AML-193 (cell line): ENCODE results near the gene TGFB2.
A peak's percentile ranks its signal among the peaks of the same experiment; 100 is the strongest.
"Not testable (repeated sequence)": the region's sequence is repeated elsewhere in the genome, so short reads cannot be mapped to it uniquely, and the experiment has no call there.

ENCODE experiments used
- DNase-seq, 2 experiments: peaks; one replicate each; lab custom pipeline; 2025; lab: John Stamatoyannopoulos, UW

Gene TGFB2

DNA sequence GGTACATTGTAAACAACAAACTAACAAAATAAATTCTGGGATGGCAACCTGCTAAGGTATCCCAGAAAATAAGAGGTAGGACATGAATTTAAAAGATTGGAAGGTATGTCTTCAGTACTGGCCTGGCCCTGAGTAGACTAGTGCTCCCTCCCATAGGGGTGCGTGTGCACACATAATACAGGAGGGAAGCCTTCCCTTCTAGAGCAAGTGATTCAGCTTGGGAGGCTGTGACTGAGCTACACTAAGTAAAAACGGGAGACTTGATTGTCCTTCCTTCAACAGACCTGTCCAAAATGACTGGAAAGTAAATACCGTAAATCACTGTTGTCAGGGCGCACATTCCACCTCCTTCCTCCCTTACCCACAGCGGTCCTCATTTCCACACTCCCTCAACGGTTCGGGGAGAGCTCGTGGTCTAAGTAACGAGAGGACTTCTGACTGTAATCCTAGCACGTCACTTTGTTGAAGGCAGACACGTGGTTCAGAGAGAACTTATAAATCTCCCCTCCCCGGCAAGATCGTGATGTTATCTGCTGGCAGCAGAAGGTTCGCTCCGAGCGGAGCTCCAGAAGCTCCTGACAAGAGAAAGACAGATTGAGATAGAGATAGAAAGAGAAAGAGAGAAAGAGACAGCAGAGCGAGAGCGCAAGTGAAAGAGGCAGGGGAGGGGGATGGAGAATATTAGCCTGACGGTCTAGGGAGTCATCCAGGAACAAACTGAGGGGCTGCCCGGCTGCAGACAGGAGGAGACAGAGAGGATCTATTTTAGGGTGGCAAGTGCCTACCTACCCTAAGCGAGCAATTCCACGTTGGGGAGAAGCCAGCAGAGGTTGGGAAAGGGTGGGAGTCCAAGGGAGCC is at the start of gene TGFB2:
Gene TGFB2, plus strand, starts transcription at position 523 of the 859 bp plus-strand sequence. CDS start 1,366 bp downstream, outside the sequence.
- DNase-seq, result peak; percentile 64 to 65

DNA sequence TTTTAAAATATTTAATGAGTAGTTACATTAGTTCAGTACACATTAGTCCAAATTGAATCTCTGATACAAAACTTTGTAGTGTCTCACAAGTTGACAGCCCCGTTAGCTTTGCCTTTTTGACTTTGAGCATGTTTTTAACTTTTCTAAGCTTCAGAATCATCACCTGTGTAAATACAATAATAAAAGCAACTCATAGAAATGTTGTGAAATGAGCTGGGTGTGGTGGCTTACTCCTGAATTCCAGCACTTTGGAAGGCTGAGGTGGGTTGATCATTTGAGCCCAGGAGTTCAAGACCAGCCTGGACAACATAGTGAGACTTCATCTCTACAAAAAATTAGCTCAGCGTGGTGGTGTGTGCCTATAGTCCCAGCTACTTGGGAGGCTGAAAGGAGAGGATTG is 49.0 kb upstream of the TGFB2 start:
- no peak for DNase-seq

DNA sequence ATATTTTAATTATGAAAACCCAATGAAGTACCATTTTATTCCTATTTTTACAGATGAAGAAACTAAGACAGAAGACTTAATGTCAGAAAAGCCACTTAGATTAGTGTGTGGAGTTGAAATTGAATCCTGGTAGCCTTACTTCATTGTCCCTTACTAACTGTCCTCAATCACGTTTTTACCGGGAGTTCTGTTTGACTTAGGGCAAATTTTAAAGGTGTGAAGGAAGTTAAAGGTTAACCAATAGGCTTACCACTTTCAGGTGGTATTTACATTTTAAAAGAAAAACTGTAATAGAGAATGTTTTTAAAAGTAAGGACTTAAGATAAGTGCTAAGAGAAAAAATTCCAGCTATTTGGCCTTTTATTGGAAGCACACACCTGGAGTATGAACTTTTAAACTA is 47.7 kb upstream of the TGFB2 start:
- no peak for DNase-seq

DNA sequence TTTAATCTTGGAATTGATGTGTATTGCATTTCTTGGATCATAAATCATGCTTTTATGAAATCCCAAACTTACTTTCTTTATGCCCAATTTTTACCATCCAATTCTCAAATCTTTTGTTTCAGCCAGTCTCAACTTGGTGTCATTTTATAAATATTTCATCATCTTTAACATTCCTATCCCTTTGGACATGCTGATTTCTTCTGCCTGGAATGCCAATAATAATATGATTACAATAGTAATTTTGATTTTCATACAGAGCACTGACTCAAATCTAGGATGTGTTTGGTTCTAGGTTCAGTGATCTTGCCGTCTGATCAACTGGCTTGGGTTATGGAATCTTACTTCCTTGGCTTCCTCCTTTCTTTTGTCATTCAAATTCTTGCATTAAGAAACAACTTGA is 47.3 kb upstream of the TGFB2 start:
- no peak for DNase-seq

DNA sequence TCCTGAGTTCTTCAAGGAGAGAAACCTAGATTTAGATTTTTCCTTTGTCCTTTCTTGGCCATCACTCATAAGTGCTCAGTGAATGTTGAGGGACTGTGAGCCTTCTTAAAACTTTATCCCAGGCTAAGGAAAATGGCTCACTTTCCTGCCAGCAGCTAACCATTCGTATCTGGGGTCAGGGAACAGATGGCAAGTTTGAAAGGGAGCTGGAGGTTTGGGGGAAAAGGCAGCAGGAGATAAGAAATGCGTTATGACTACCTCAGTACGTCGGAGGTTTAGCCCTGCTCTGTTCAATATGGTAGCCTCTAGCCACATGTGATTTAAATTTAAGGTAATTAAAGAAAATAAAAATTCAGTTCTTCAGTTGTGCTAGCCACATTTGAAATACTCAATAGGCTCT is 46.7 kb upstream of the TGFB2 start:
- DNase-seq, result no peak

DNA sequence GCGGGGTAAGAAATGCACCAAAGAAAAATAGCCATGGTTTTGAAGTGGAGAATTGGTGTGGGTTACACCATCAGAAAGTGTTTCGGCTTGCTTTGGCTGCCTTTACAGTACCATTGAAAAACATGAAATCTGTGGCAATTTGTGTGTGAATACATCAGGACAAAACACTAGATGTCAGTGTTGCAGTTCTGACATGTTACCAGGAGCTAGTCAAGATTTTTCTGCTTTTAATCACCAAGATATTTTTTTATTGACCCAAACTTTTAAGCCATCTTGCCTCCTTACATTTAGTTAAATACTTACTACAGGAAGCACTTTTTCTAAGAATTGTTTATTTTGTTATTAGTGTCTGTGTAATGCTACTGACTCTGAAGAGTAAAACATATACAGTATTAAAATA is 45.7 kb upstream of the TGFB2 start:
- peak; percentile 10 to 29 for DNase-seq

DNA sequence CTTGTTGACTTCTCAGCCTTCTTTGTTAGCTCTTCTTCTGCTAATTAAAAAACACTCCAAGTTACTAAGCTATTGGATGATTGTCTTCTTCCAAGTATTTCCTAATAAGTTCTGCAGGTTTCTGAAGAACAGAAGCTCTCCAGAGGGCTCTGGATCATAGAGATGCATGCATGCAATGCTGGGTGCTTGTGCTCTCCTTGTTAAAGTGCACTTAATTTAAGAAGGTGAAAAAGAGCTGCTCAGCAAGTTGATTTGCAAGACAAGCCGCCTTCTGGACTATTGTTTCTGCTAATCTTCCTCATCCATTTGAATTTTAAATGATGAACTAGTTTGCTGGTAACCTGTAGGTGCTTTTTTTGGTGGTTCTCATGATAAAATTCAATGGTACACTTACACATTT is 43.9 kb upstream of the TGFB2 start:
- DNase-seq, result no peak

DNA sequence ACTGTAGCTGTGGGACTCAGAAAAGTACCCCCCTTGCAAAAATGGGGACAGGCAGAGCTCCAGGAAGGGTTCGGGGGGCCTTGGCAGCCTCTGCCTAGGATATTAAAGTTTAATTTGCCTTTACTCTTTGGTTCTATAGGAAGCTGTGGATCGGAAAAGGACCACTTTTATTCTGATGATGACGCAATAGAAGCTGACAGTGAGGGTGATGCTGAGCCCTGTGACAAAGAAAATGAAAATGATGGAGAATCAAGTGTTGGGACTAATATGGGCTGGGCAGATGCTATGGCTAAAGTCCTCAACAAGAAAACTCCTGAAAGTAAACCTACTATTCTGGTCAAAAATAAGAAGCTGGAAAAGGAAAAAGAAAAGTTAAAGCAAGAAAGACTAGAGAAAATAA is 43.0 kb upstream of the TGFB2 start:
- DNase-seq, result no peak

DNA sequence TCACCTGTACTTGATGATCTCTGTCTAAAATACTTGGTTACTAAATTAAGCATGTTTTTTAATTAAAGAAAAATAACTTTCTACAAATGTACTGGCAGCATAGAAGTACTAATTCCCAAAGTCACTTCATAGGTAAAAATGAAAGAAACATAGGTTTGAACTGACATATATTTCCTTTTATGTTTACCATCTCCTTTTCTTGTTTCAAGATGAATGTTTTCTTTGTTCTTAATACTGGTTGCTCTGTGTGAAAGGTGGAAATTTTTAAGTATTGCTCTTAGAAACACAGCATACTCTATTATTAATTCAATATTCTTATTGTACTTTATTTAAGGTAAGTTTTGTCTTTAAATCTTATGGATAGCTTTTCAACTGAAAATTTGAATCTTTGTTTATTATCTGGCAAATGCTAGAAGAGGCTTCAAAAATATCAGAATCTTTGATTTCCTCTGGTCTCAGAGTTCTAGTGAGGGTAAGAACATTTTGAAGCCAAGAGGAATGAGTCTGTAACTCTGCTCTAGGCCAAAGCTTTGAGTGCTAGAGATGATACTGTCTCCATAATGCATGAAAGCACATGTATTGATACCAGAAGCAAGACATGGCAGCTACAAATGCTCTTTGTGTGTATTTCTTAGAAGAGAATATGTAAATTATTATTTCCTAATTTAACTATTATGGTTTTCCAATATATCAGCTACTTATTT is 41.8 kb upstream of the TGFB2 start:
- DNase-seq, result no peak

DNA sequence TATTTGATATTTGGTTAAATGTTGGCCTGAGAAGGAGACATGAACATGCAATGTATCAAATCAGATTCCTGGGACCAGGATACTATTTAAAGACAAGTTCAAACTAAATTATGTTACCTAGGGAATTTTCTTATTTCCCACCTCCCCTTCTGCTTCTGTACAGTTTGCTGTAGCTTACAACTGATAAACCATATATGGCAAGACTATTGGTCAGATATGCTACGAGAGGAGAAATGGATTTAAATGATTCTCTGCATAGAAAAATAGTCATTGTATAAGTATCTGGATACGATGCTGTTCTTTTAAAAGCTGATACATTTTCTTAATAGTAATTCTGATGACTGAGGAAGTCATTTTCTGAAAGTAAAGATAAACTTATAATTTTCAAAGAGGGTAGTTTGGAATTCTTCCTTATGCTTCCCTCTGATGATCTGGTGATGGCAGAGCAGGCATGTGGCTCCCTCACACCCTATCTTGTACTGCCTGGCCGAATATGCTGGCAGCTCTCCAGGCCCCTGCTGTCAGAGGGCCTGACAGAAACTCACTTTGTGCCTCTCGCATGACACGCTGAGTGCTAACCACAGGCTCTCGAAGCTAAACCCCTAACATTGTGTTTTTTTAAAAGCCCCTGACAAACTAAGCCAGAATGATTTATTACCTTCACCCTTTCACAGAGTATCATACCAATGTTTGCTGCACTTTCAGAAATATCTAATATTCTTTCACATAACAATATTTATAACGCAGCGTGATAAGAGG is 40.7 kb upstream of the TGFB2 start:
- DNase-seq, result no peak

DNA sequence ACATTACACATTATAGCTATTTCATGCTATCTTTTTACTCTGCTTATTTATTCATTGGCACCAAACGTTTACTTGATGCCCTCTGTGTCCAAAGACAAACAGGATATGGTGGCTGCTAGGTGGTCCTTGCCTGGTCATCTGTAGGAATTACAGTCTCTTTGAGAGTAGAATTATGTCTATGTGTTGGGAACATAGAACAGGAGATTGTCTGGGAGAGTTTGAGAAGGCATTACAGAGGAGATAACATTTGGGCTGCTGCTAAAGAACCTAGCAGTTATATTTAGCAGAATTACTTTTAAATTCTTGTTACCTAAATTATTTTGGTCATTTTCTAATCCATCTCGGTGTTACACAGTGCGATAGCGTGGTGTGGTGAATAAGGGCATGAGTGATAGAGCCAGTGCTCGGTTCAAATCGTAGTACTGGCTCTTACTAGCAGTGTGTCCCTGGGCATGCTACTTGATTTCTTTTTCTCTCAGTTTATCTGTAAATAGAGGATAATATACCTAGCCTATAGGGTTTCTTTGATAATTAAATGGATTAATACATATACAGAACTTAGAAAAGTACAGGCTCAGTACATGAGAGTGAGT is 39.6 kb upstream of the TGFB2 start:
- DNase-seq, result no peak

DNA sequence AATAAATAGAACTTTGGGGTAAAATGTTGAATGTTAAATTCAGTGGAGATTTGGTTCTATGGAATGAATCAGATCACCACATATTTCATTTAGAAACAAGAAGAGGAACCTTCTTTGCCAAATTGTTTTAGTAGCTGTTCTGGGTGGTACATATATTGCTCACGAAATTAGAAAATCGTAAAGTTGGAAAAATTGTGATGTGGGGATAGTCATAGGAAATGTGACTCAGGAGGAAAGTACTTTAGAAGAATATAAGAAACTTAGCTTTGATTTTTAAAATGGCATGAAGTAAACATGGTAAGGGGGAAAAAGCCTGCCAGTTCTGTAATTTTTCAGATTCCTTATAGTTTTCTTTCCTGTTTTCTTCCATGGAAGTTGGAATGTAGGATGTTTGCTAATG is 32.6 kb upstream of the TGFB2 start:
- no peak for DNase-seq

DNA sequence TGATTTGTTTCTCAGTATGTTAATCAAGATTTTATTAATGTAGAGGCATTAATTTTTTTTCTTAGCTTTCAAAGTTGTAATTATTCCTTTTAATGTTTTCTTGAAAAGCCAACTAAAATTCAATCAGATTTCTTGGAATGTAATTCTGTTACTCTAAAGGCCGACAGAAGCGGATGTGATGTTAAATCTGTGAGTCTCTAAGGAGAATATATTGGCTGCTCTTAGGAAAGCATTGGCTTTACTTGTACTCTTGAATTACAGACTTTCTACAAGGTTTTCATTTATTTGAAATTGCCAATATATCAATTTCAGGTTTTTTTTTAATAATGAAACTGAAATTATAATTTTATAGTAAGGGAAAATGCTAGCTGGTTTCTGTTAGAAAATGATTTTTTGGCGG is 30.8 kb upstream of the TGFB2 start:
- DNase-seq, result no peak

DNA sequence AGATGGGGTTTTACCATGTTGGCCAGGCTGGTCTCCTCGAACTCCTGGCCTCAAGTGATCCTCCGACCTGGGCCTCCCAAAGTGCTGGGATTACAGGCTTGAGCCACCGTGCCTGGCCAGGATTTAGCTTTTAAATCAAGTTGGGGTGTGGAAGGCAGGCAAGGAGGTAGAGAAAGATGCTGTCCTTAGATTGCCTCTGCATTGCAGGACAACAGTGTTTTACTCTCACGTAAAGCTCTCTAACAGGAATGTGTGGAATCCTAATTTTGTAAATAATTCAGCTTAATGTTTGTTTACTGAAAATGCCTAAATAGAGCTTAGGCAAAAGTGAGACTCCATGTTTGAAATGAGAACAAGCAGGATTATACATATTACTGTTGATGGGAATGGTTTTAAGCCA is 29.5 kb upstream of the TGFB2 start:
- DNase-seq, result no peak

DNA sequence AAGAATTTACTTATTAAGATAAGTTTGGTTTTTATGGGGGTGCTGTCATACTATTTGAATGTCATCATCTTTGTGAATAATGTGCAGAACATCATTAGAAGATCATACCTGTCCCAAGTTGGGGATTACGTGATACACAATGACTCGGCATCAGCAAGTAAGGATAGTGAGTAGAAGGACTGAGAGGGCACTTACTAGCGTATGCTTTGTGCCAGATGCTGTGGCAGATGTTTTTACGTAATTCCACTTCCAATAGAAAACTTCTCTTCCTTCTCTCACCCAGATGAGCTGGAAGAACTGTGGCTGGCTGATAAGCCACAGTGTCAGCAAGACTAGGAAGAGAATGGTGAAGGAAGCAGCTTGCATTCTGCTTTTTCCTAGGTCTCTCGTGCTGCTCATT is 28.1 kb upstream of the TGFB2 start:
- DNase-seq, result no peak

DNA sequence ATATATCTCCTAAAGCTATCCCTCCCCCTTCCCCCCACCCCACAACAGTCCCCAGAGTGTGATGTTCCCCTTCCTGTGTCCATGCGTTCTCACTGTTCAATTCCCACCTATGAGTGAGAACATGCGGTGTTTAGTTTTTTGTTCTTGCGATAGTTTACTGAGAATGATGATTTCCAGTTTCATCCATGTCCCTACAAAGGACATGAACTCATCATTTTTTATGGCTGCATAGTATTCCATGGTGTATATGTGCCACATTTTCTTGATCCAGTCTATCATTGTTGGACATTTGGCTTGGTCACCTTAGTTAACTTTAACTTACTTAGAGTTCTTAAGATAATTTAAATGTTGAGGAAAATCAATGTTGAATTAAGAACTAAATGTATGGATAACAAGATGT is 25.0 kb upstream of the TGFB2 start:
- DNase-seq, result not testable (repeated sequence)

DNA sequence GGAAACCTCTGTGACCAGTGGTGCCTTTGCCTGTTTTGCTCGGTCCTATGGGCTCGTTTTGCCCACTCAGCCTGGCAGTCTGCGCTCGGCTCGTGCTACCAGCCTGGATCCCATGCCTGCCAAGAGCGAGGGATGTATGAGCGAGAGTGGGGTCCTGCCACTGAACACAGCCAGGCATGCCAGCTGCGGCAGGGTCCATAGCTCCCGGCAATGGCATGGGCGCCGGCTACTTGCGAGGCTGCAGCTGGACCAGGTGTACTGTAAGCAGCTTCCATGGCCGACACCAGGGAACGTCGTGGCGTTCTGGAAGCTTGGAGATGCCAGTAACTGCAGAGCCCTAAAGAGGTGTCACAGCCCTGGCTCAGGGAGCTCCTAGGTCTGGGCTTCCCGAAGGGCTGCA is 22.4 kb upstream of the TGFB2 start:
- no peak for DNase-seq

DNA sequence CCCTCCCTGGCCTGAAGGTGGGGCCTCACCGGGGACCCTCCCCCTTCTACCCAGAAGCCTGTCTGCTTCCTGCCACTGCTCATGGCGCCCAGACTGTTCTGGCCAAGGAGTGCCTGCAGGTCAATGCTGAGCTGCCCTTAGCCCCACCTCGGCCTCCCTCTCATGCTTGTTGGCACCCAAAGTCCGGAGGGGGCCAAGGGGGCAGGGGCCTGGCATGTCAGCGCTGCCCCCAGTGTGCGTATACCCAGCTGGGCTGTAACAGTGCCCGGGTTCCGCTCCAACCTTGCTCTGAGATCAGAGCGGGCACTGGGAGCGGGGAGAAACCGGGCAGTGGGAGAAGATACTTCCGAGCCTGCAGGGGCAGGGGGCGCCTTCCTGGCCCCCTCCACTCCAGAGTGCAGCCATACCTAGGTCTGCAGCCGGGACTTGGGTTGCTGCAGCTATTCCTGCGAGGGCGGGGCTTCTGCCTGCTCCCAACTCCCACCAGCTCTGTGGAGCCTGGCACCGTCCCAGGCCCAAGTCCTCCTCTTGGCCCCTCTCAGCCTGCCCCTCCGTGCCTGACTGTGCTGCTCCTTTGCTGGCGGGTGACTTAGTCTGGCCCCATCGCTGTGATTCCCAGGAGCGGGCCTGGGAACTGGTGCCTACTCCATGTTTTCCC is 21.4 kb upstream of the TGFB2 start:
- no peak for DNase-seq

DNA sequence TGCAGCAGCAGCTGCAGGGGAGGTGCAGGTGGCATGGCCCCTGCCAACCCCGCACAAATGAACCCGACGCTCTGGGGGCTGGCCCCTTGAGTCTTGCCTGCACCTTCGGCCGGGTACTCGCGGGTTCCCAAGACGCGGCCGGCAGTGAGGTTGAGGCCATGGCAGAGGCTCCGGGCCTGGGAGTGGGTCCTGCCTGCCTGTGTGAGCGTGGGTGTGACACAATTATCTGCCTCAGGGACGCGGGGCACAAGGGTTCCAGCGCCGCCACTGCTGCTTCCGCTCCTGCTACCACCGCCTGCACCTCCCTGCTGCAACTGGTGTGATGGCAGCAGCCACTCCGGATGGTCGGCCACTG is 20.9 kb upstream of the TGFB2 start:
- no peak for DNase-seq

DNA sequence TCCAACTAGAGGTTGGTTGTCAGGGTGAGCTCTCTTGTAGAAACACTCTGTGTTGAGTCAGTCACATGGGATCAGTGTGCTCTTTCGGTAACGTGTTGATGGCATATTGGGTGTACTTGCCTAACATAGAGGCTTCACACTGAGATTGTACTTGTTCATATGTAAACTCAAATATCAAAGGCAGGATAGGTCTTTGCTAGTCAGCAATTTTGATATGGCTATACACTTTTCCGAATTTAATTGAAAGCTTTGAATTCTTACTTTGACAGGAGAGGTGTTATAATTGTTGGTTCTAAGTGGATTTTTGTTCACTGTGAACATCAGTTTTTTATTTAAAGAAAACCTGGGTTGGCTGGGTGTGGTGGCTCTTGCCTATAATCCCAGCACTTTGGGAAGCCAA is 16.4 kb upstream of the TGFB2 start:
- no peak for DNase-seq

DNA sequence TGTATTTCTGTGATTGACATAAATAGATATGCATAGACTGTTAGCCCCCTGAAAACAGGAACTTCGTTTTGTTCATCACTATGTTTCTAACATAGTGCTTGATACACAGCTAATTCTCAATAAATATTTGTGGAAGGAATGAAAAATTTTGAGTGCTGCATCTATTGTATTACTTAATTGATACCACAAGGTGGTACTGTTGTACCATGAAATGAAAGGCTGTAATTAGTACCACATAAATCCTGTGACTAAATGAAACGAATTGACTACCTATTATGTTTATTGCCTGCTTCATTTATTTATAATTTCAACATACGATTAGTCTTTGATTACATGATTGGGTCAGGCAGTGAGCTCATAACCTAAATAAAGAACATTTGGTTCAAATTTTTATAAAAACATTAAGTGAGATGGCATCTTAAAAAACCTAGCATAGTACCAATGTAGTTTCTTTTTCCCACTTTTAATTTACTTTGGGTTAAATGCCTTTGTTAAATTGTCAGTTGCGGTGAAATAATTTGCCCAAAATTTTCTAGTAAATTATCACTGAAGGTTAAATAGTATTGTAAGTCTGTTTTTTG is 15.0 kb upstream of the TGFB2 start:
- DNase-seq, result peak; percentile 11 to 31

DNA sequence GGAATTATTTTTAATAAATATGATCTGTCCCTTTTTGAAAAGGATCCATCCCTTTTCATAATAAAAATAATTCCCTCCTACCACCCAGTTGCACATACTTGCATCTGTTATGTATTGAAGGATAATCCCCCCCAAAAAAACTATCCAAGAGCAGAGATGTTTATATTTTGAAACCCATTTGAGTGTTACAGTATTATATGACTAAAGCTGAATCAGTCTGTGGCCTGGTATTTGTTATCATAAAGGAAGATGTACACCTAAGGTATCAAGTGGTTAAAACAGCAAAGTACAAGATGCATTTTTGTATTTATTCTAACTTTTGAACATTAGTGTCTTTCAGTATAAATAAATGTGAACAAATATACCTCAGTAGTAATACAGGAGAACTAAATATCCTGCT is 12.7 kb upstream of the TGFB2 start:
- no peak for DNase-seq
